ENCODE measurements around the gene RNF26.

Gene RNF26

DNA sequence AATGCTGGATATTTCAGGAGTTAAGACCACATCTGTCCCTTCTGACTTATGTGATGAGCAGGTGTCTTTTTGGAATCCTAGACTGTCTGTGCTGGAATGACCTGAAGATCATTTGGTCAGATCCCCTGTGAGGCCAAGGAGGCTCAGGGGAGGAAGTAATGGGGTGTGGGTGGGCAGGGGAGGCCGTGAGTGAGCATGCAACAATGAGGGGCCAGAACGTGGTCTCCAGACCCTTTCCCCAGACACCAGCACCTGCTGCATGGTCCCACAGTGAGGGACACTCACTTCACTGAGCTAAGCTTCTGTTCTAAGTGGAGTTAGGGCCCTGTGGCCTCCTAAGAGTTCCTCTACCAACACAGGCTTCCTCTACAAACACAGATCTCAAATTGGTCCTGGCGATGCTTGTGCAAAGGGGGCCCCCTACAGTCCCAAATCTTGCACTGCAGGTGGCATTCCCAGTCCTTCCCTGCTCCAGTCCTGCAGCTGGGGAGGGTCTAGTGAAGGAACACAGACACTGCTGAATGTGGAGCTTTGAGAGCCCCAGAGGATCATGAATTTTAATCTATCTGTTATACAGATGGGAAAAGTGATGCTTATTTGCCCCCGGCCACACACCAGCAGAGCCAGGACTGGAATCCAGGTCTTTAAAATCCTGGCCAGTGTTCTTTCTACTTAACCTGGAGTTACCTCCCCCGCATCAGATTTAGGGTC is 39.7 kb downstream of the RNF26 start:
- Histone ChIP-seq H3K27me3 (ENCODE audit: insufficient read depth, low read length) (no peaks in the 10 kb centered on the region), H3K9me2 (ENCODE audit: low read depth, low read length) (no peaks in the 10 kb centered on the region), H3K9ac (ENCODE audit: low read length) (no peak overlapping the region), H3K4me2 (ENCODE audit: low read length) (no peak overlapping the region), H3K79me2 (ENCODE audit: insufficient read depth, low read length) (no peaks in the 10 kb centered on the region), H3K4me1 (ENCODE audit: insufficient read depth, low read length, severe bottlenecking) (peaks cover 35% of the 10 kb centered on the region), H3K36me3 (ENCODE audit: insufficient read depth, low read length) (no peaks in the 10 kb centered on the region), H3K9me3 (ENCODE audit: low read length) (no peaks in the 10 kb centered on the region), H2AFZ (ENCODE audit: low read length) (no peak overlapping the region), H3F3A (ENCODE audit: insufficient read depth, low read length) (no peaks in the 10 kb centered on the region), H3K4me3 (ENCODE audit: low read depth, low read length, poor library complexity, severe bottlenecking) (no peak overlapping the region), H4K20me1 (ENCODE audit: insufficient read depth, low read length) (no peaks in the 10 kb centered on the region), H3K27ac (ENCODE audit: low read depth, low read length, poor library complexity, severe bottlenecking) (no peak overlapping the region)
- no peak for TF ChIP-seq EZH2 (IDR thresholded peaks at IDR 0.05; ENCODE audit: borderline replicate concordance, low read length)
- TF ChIP-seq, protein P1, sequence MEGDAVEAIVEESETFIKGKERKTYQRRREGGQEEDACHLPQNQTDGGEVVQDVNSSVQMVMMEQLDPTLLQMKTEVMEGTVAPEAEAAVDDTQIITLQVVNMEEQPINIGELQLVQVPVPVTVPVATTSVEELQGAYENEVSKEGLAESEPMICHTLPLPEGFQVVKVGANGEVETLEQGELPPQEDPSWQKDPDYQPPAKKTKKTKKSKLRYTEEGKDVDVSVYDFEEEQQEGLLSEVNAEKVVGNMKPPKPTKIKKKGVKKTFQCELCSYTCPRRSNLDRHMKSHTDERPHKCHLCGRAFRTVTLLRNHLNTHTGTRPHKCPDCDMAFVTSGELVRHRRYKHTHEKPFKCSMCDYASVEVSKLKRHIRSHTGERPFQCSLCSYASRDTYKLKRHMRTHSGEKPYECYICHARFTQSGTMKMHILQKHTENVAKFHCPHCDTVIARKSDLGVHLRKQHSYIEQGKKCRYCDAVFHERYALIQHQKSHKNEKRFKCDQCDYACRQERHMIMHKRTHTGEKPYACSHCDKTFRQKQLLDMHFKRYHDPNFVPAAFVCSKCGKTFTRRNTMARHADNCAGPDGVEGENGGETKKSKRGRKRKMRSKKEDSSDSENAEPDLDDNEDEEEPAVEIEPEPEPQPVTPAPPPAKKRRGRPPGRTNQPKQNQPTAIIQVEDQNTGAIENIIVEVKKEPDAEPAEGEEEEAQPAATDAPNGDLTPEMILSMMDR (IDR thresholded peaks at IDR 0.05; ENCODE audit: low read length): peak; percentile 83

DNA sequence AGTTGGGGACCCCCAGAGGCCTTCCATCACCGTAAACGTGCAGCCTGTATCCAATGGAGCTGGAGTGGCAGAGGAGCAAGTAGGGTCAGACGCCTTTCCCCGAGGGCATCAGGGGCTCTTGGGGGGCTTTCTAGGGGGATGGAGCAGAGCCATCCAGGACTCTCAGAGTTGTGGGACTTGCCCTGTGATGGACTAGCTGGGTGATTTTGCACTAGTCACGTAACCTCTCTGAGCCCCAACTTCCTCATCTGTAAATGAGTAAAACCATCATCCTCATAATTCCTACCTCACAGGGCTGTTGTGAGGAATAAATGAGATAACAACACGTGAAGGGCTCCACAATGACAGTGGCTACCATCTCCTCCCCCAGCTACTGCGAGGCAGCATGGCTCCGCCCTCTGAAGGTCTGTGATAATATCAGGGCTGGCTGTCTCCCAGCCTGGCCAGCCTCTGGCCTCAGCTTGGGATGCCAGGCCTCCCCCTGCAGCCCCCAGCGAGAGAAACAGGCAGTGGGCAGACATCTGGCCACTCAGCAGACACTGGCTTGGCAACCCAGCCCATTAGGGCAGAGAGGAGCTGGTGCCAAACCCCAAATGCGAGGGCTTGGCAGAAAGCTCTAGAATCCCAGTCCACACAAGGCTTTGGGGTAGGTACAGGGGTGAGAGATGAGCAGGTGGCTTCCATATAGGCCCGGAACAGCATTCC is 40.5 kb downstream of the RNF26 start:
- Histone ChIP-seq H3K27me3 (ENCODE audit: insufficient read depth, low read length) (no peaks in the 10 kb centered on the region), H3K36me3 (ENCODE audit: insufficient read depth, low read length) (no peaks in the 10 kb centered on the region), H3K9ac (ENCODE audit: low read length) (no peak overlapping the region), H2AFZ (ENCODE audit: low read length) (no peak overlapping the region), H3K4me3 (ENCODE audit: low read depth, low read length, poor library complexity, severe bottlenecking) (no peak overlapping the region), H3K4me2 (ENCODE audit: low read length) (no peak overlapping the region), H3K4me1 (ENCODE audit: insufficient read depth, low read length, severe bottlenecking) (peaks cover 28% of the 10 kb centered on the region), H3K9me3 (ENCODE audit: low read length) (no peaks in the 10 kb centered on the region), H3K79me2 (ENCODE audit: insufficient read depth, low read length) (no peaks in the 10 kb centered on the region), H3K27ac (ENCODE audit: low read depth, low read length, poor library complexity, severe bottlenecking) (no peak overlapping the region), H4K20me1 (ENCODE audit: insufficient read depth, low read length) (no peaks in the 10 kb centered on the region), H3F3A (ENCODE audit: insufficient read depth, low read length) (no peaks in the 10 kb centered on the region), H3K9me2 (ENCODE audit: low read depth, low read length) (no peaks in the 10 kb centered on the region)
- no peak for TF ChIP-seq EZH2 (IDR thresholded peaks at IDR 0.05; ENCODE audit: borderline replicate concordance, low read length)
- TF ChIP-seq, protein P1 (IDR thresholded peaks at IDR 0.05; ENCODE audit: low read length): no peak

DNA sequence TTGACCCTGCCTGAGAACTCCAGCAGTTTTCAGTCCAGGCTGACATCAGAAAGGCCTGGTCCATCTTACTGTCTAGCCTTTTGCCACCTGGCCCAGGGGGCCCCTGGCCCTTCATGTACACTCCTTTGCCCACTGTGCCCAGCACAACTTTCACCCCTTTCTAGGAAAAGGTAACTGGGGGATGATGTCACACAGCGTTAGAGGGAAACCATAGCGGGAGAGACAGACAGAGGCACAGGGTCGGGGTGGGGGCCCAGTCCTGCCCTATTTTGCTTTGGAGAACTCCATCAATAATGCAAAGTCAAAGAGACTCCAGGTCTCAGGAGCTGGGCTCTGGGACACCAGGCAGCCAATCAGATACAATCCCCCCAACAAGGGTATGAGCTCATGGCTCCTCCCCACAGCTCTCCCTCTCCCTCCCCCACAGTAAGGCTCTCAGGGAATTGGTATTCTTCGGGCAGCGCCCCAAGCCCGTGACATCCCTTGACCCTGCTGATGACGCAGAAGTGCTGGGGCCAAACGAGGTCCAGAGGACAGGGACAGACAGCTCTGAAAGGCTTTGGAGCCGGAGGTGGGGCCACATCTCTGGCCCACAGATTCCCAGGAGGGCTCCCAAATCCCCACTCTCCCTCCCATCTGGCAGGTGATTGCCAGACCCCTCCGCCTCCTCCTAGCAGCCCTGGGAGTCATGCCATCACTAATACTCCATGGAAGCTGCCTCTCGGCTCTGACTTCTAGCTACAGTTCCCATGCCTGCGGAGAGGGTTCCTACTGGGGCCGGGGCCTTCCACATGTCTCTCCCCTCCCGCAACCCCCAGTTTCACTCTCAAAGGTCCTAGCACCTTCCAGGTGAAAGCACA is 41.2 kb downstream of the RNF26 start:
- H3K9me3 ChIP-seq (ENCODE audit: low read length): no peaks in the 10 kb centered on the region
- no peak overlapping the region for H3K4me3 ChIP-seq (ENCODE audit: low read depth, low read length, poor library complexity, severe bottlenecking)
- no peaks in the 10 kb centered on the region for H3K27me3 ChIP-seq (ENCODE audit: insufficient read depth, low read length)
- no peak overlapping the region for H3K27ac ChIP-seq (ENCODE audit: low read depth, low read length, poor library complexity, severe bottlenecking)
- no peaks in the 10 kb centered on the region for H4K20me1 ChIP-seq (ENCODE audit: insufficient read depth, low read length)
- peaks cover 20% of the 10 kb centered on the region for H3K4me1 ChIP-seq (ENCODE audit: insufficient read depth, low read length, severe bottlenecking)
- H3K36me3 ChIP-seq (ENCODE audit: insufficient read depth, low read length): no peaks in the 10 kb centered on the region
- no peaks in the 10 kb centered on the region for H3K79me2 ChIP-seq (ENCODE audit: insufficient read depth, low read length)
- no peaks in the 10 kb centered on the region for H3K9me2 ChIP-seq (ENCODE audit: low read depth, low read length)
- no peak overlapping the region for H2AFZ ChIP-seq (ENCODE audit: low read length)
- no peaks in the 10 kb centered on the region for H3F3A ChIP-seq (ENCODE audit: insufficient read depth, low read length)
- H3K4me2 ChIP-seq (ENCODE audit: low read length): no peak overlapping the region
- TF ChIP-seq EZH2 (IDR thresholded peaks at IDR 0.05; ENCODE audit: borderline replicate concordance, low read length): no peak
- TF ChIP-seq, protein P1 (IDR thresholded peaks at IDR 0.05; ENCODE audit: low read length): no peak
- no peak overlapping the region for H3K9ac ChIP-seq (ENCODE audit: low read length)

Measured in OCI-LY1 (cell line).